ENCODE measurements around the gene CEMP1. TPM values are rescaled to one million over a fixed set of nuclear protein-coding genes. Genes with fewer than 3 reads are reported as not detected.
A peak's percentile ranks its signal among the peaks of the same experiment; 100 is the strongest.

Gene CEMP1
- total RNA-seq, 1 experiment from 2014 or later, result 0.15 TPM

DNA sequence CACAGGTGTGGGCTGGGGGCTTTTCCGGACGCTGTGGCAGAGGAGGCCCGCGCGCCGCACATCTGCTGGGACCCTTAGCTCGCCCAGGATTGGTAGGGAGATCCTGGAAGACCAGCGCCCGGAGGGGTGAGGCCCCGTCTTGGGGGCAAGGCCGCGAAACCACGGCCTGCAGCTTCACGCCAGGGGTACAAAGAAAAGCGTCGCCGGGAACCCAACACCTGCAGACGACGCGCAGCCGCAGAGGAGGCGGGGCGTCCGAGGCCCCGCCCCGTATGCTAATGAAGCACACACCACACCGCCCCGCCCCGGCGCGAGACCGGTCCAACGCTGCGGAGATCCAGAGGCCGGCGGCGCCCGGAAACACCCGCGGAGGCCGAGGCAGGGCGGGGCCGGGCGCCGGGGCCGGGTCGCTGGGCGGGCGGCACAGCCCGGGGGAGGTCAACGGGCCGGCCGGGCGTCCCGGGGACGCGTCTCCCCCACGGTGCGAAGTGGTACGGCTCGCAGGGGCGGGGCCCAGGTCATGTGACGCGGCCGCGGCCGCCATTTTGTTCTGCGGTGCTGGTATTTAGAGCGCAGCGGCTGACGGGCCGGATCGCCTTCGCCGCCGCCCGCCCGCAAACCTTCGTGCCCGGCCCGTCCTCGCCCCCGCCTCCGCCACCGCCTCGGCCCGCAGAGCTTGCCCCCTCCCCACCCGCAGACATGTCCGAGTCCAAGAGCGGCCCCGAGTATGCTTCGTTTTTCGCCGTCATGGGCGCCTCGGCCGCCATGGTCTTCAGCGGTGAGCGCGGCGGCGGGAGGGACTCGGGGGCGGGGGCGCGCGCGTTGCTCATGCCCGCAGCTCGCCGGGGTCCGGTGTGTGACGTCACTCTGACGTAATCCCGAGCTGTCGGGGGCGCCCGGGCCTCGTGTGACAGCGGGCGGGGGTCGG is 17.5 kb downstream of the CEMP1 start, which contains the start of gene ATP6V0C (continued):
- TF ChIP-seq, protein P1, sequence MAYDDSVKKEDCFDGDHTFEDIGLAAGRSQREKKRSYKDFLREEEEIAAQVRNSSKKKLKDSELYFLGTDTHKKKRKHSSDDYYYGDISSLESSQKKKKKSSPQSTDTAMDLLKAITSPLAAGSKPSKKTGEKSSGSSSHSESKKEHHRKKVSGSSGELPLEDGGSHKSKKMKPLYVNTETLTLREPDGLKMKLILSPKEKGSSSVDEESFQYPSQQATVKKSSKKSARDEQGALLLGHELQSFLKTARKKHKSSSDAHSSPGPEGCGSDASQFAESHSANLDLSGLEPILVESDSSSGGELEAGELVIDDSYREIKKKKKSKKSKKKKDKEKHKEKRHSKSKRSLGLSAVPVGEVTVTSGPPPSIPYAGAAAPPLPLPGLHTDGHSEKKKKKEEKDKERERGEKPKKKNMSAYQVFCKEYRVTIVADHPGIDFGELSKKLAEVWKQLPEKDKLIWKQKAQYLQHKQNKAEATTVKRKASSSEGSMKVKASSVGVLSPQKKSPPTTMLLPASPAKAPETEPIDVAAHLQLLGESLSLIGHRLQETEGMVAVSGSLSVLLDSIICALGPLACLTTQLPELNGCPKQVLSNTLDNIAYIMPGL (CRISPR knock-in tag; IDR thresholded peaks at IDR 0.05), result no peak
- TF ChIP-seq, protein P2, sequence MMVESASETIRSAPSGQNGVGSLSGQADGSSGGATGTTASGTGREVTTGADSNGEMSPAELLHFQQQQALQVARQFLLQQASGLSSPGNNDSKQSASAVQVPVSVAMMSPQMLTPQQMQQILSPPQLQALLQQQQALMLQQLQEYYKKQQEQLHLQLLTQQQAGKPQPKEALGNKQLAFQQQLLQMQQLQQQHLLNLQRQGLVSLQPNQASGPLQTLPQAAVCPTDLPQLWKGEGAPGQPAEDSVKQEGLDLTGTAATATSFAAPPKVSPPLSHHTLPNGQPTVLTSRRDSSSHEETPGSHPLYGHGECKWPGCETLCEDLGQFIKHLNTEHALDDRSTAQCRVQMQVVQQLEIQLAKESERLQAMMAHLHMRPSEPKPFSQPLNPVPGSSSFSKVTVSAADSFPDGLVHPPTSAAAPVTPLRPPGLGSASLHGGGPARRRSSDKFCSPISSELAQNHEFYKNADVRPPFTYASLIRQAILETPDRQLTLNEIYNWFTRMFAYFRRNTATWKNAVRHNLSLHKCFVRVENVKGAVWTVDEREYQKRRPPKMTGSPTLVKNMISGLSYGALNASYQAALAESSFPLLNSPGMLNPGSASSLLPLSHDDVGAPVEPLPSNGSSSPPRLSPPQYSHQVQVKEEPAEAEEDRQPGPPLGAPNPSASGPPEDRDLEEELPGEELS (CRISPR knock-in tag; IDR thresholded peaks at IDR 0.05), result no peak
- TF ChIP-seq ZNF396 (CRISPR knock-in tag; IDR thresholded peaks at IDR 0.05; ENCODE audit: borderline replicate concordance) (no peak), ZBTB21 (CRISPR knock-in tag; IDR thresholded peaks at IDR 0.05; ENCODE audit: borderline replicate concordance) (peak; percentile 97), ATF2 (CRISPR knock-in tag; IDR thresholded peaks at IDR 0.05; ENCODE audit: borderline replicate concordance, low read depth) (no peak), NR1H2 (CRISPR knock-in tag; IDR thresholded peaks at IDR 0.05) (no peak), ZNF281 (CRISPR knock-in tag; IDR thresholded peaks at IDR 0.05) (no peak), ATF3 (CRISPR knock-in tag; conservative IDR thresholded peaks at IDR 0.05) (no peak), MYBL2 (CRISPR knock-in tag; IDR thresholded peaks at IDR 0.05) (0 out of 2 replicates have a peak, but pooled peaks have one; percentile 56), ZNF512 (CRISPR knock-in tag; IDR thresholded peaks at IDR 0.05; ENCODE audit: borderline replicate concordance) (no peak), TEAD4 (CRISPR knock-in tag; IDR thresholded peaks at IDR 0.05) (no peak), RORB (CRISPR knock-in tag; IDR thresholded peaks at IDR 0.05) (no peak), JUN (CRISPR knock-in tag; IDR thresholded peaks at IDR 0.05) (no peak; the same call in 1 of the 2 replicates), ETV6 (CRISPR knock-in tag; IDR thresholded peaks at IDR 0.05) (no peak), HMGA2 (CRISPR knock-in tag; IDR thresholded peaks at IDR 0.05) (no peak), AFF4 (CRISPR knock-in tag; IDR thresholded peaks at IDR 0.05; ENCODE audit: borderline replicate concordance) (no peak)
- TF ChIP-seq, protein P3, sequence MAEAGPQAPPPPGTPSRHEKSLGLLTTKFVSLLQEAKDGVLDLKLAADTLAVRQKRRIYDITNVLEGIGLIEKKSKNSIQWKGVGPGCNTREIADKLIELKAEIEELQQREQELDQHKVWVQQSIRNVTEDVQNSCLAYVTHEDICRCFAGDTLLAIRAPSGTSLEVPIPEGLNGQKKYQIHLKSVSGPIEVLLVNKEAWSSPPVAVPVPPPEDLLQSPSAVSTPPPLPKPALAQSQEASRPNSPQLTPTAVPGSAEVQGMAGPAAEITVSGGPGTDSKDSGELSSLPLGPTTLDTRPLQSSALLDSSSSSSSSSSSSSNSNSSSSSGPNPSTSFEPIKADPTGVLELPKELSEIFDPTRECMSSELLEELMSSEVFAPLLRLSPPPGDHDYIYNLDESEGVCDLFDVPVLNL (CRISPR knock-in tag; IDR thresholded peaks at IDR 0.05; ENCODE audit: borderline replicate concordance, low read depth), result 0 out of 2 replicates have a peak, but pooled peaks have one; percentile 40
- TF ChIP-seq, protein P4, sequence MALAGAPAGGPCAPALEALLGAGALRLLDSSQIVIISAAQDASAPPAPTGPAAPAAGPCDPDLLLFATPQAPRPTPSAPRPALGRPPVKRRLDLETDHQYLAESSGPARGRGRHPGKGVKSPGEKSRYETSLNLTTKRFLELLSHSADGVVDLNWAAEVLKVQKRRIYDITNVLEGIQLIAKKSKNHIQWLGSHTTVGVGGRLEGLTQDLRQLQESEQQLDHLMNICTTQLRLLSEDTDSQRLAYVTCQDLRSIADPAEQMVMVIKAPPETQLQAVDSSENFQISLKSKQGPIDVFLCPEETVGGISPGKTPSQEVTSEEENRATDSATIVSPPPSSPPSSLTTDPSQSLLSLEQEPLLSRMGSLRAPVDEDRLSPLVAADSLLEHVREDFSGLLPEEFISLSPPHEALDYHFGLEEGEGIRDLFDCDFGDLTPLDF (CRISPR knock-in tag; IDR thresholded peaks at IDR 0.05), result no peak
